H1 (cell line): ENCODE data around the gene ZMAT5.

Source experiments
- CEBPB ChIP-seq: IDR thresholded peaks from 2 replicates; pipeline ENCODE4 v1.6.1; 2012; ENCODE audit warnings: low read depth, low read length
- CREB1 ChIP-seq: IDR thresholded peaks from 2 replicates; pipeline ENCODE4 v1.6.1; 2012; ENCODE audit warnings: inconsistent platforms
- CTCF ChIP-seq, 3 experiments: IDR thresholded peaks; 1 replicate in 2 of 3; 2 replicates in 1 of 3; pipeline versions ENCODE4 v1.5.1 to v1.6.1; 2011; ENCODE audit warnings: low read length in 3 of 3, mild to moderate bottlenecking in 3 of 3, inconsistent platforms in 2 of 3, low read depth in 1 of 3, moderate library complexity in 1 of 3; ENCODE audit not compliant: insufficient read depth in 1 of 3; ENCODE audit errors: control extremely low read depth in 1 of 3
- MAX ChIP-seq: IDR thresholded peaks from 2 replicates; pipeline ENCODE4 v1.6.1; 2012; ENCODE audit warnings: inconsistent platforms
- POLR2A ChIP-seq, 2 experiments: IDR thresholded peaks; 1 replicate in 1 of 2; 2 replicates in 1 of 2; pipeline ENCODE4 v1.6.1; 2011; ENCODE audit warnings: low read depth in 2 of 2, low read length in 2 of 2, mild to moderate bottlenecking in 2 of 2; ENCODE audit errors: control extremely low read depth in 1 of 2
- POLR2AphosphoS5 ChIP-seq: IDR thresholded peaks from 2 replicates; pipeline ENCODE4 v1.6.1; 2011; ENCODE audit warnings: low read depth, low read length
- TAF1 ChIP-seq: IDR thresholded peaks from 2 replicates; pipeline ENCODE4 v1.6.1; 2011; ENCODE audit warnings: mild to moderate bottlenecking, low read depth, low read length

DNA sequence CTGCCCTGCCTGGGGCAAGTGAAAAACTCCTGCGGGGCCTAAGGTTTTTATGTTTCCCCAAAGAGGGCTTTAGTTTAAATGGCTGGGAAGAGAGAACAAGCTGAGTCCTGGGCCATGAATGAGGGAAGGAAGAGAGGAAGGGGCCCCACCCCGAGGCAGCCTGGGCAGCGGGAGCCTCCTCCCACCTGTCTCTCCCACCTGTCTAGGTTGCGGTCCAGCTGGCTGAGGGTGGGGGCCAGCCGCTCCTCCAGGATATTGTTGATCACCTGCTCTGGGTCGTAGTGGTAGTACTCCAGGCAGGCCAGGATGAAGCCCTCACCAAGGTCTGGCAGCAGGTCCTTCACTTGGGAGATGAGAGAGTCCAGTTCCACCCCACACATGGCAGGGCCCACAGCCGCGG is 35.0 kb upstream of the ZMAT5 start:
- TF ChIP-seq TAF1 (no peak), MAX (no peak), CTCF (IDR thresholded peaks at IDR 0.05; ENCODE audit: control extremely low read depth in 1 of 3, insufficient read depth in 1 of 3, low read depth in 1 of 3, low read length in 3 of 3) (no peak), CEBPB (no peak), POLR2AphosphoS5 (no peak), CREB1 (no peak), POLR2A (IDR thresholded peaks at IDR 0.05; ENCODE audit: control extremely low read depth in 1 of 2, low read depth in 2 of 2, low read length in 2 of 2) (no peak)
